HG03280 (cell line): ENCODE data around the gene TERT.

Experiments
- ATAC-seq: cut with Tn5 transposase; IDR thresholded peaks from one replicate; pipeline ENCODE4 v1.9.1; 2021; ENCODE audit warnings: mild to moderate bottlenecking, moderate library complexity; ENCODE audit not compliant: unreplicated experiment

TERT gene

GRCh38 chr5:1209896-1210776 lies 84.7 kb downstream of the TERT start:
- ATAC-seq, result no peak

GRCh38 chr5:1209489-1209852 lies 85.4 kb downstream of the TERT start:
- no peak for ATAC-seq

- no peak for ATAC-seq
Observed at GRCh38 chr5:1208743-1209488, 86.0 kb downstream of the TERT start.

GRCh38 chr5:1208221-1208742 lies 86.6 kb downstream of the TERT start:
- no peak for ATAC-seq

- ATAC-seq, result no peak
Observed at GRCh38 chr5:1207555-1207954, 87.3 kb downstream of the TERT start.

GRCh38 chr5:1206521-1207412 lies 88.1 kb downstream of the TERT start:
- ATAC-seq, result no peak

- no peak for ATAC-seq
Observed at GRCh38 chr5:1205255-1206180, 89.3 kb downstream of the TERT start.

- no peak for ATAC-seq
Observed at GRCh38 chr5:1204693-1205242, 90.1 kb downstream of the TERT start.

- ATAC-seq, result no peak
Observed at GRCh38 chr5:1203968-1204692, 90.7 kb downstream of the TERT start.

GRCh38 chr5:1203311-1203967 lies 91.4 kb downstream of the TERT start:
- no peak for ATAC-seq
